ENCODE measurements around the gene MRPL48.

- TF ChIP-seq CTCF (IDR thresholded peaks at IDR 0.05; ENCODE audit: borderline replicate concordance, extremely low read depth, low read length, poor library complexity, severe bottlenecking) (no peak), EZH2 (IDR thresholded peaks at IDR 0.05; ENCODE audit: borderline replicate concordance, low read depth, low read length, severe bottlenecking) (no peak)
These were observed 13.5 kb downstream of the MRPL48 start for GRCh38 chr11:73801136-73801535.

Measured in DND-41 (cell line).